Memory B cell (primary cell): ENCODE results near the gene KIAA2012.

Experiments
- ATAC-seq: fragments of 150-1000 bp; cut with Tn5 transposase; 2 replicates; pipeline ENCODE4 v1.10.0; 2021; ENCODE audit warnings: low read depth, mild to moderate bottlenecking, moderate library complexity
- DNase-seq, 2 donors: peaks; one replicate each; pipeline ENCODE4 v3.0.0; 2022; ENCODE audit warnings: low spot score in 2 of 2
- H3K27ac Mint-ChIP-seq: one replicate; pipeline ENCODE4 v1.8.0; 2022; ENCODE audit warnings: mild to moderate bottlenecking, moderate library complexity, mixed read lengths
- H3K27me3 Mint-ChIP-seq: one replicate; pipeline ENCODE4 v1.8.0; 2022; ENCODE audit warnings: mixed read lengths
- H3K36me3 Mint-ChIP-seq: one replicate; pipeline ENCODE4 v1.8.0; 2022; ENCODE audit warnings: mild to moderate bottlenecking, mixed read lengths
- H3K4me1 Mint-ChIP-seq: one replicate; pipeline ENCODE4 v1.8.0; 2022; ENCODE audit warnings: mixed read lengths
- H3K4me3 Mint-ChIP-seq: one replicate; pipeline ENCODE4 v1.8.0; 2022; ENCODE audit warnings: mild to moderate bottlenecking, moderate library complexity, mixed read lengths
- H3K9me3 Mint-ChIP-seq: one replicate; pipeline ENCODE4 v1.8.0; 2022; ENCODE audit warnings: mixed read lengths

KIAA2012 gene

GRCh38 chr2:202052235-202052634, 20.8 kb upstream of the KIAA2012 start:
- Mint-ChIP-seq H3K27ac (no peak overlapping the region), H3K27me3 (peaks cover 20% of the 10 kb centered on the region), H3K4me1 (no peaks in the 10 kb centered on the region), H3K4me3 (no peak overlapping the region), H3K36me3 (no peaks in the 10 kb centered on the region), H3K9me3 (no peaks in the 10 kb centered on the region)
- ATAC-seq (no peak), DNase-seq (no peak)

GRCh38 chr2:202054679-202055078, 18.4 kb upstream of the KIAA2012 start:
- DNase-seq (no peak), ATAC-seq (no peak)
- Mint-ChIP-seq H3K4me3 (no peak overlapping the region), H3K36me3 (no peaks in the 10 kb centered on the region), H3K9me3 (no peaks in the 10 kb centered on the region), H3K4me1 (no peaks in the 10 kb centered on the region), H3K27ac (no peak overlapping the region), H3K27me3 (peaks cover 13% of the 10 kb centered on the region)

- Mint-ChIP-seq H3K27ac (no peak overlapping the region), H3K27me3 (peaks cover 16% of the 10 kb centered on the region), H3K4me3 (no peak overlapping the region)
Measured at GRCh38 chr2:202056611-202057010, 16.4 kb upstream of the KIAA2012 start.

GRCh38 chr2:202060218-202060617, 12.8 kb upstream of the KIAA2012 start:
- Mint-ChIP-seq H3K36me3 (no peaks in the 10 kb centered on the region), H3K4me1 (no peaks in the 10 kb centered on the region), H3K27me3 (peaks cover 10% of the 10 kb centered on the region), H3K4me3 (no peak overlapping the region), H3K9me3 (no peaks in the 10 kb centered on the region), H3K27ac (no peak overlapping the region)
- DNase-seq: no peak
- ATAC-seq: no peak

More at GRCh38 chr2:202056611-202057010, 16.4 kb upstream of the KIAA2012 start:
- Mint-ChIP-seq H3K36me3 (no peaks in the 10 kb centered on the region), H3K4me1 (no peaks in the 10 kb centered on the region), H3K9me3 (no peaks in the 10 kb centered on the region)
- DNase-seq: no peak
- no peak for ATAC-seq

- no peaks in the 10 kb centered on the region for H3K4me1 Mint-ChIP-seq
- no peak overlapping the region for H3K27ac Mint-ChIP-seq
- no peak for ATAC-seq
- H3K27me3 Mint-ChIP-seq: peaks cover 7% of the 10 kb centered on the region
- H3K36me3 Mint-ChIP-seq: no peaks in the 10 kb centered on the region
- no peak for DNase-seq
- H3K4me3 Mint-ChIP-seq: no peak overlapping the region
- H3K9me3 Mint-ChIP-seq: no peaks in the 10 kb centered on the region
Measured at GRCh38 chr2:202061695-202062094, 11.4 kb upstream of the KIAA2012 start.

GRCh38 chr2:202064171-202064880, 8.7 kb upstream of the KIAA2012 start:
- Mint-ChIP-seq H3K4me3 (no peak overlapping the region), H3K36me3 (no peaks in the 10 kb centered on the region), H3K4me1 (no peaks in the 10 kb centered on the region), H3K27ac (no peak overlapping the region), H3K27me3 (peaks cover 7% of the 10 kb centered on the region), H3K9me3 (no peaks in the 10 kb centered on the region)
- DNase-seq (no peak), ATAC-seq (no peak)

GRCh38 chr2:202064881-202065230, 8.2 kb upstream of the KIAA2012 start:
- peaks cover 7% of the 10 kb centered on the region for H3K27me3 Mint-ChIP-seq
- ATAC-seq: no peak
- H3K4me1 Mint-ChIP-seq: no peaks in the 10 kb centered on the region
- no peaks in the 10 kb centered on the region for H3K9me3 Mint-ChIP-seq
- no peaks in the 10 kb centered on the region for H3K36me3 Mint-ChIP-seq
- no peak for DNase-seq
- H3K4me3 Mint-ChIP-seq: no peak overlapping the region
- H3K27ac Mint-ChIP-seq: no peak overlapping the region

GRCh38 chr2:202065876-202066275, 7.2 kb upstream of the KIAA2012 start:
- H3K27me3 Mint-ChIP-seq: peaks cover 6% of the 10 kb centered on the region
- H3K9me3 Mint-ChIP-seq: no peaks in the 10 kb centered on the region

GRCh38 chr2:202066875-202067274, 6.2 kb upstream of the KIAA2012 start:
- ATAC-seq: no peak
- DNase-seq: no peak
- Mint-ChIP-seq H3K4me3 (no peak overlapping the region), H3K4me1 (peaks cover 3% of the 10 kb centered on the region), H3K36me3 (no peaks in the 10 kb centered on the region), H3K27ac (no peak overlapping the region), H3K27me3 (peaks cover 8% of the 10 kb centered on the region), H3K9me3 (no peaks in the 10 kb centered on the region)

More at GRCh38 chr2:202065876-202066275, 7.2 kb upstream of the KIAA2012 start:
- H3K4me1 Mint-ChIP-seq: no peaks in the 10 kb centered on the region
- H3K4me3 Mint-ChIP-seq: no peak overlapping the region
- ATAC-seq: no peak
- no peak for DNase-seq
- no peaks in the 10 kb centered on the region for H3K36me3 Mint-ChIP-seq
- no peak overlapping the region for H3K27ac Mint-ChIP-seq

GRCh38 chr2:202067589-202067988, 5.5 kb upstream of the KIAA2012 start:
- ATAC-seq (no peak), DNase-seq (no peak)
- Mint-ChIP-seq H3K27me3 (peaks cover 7% of the 10 kb centered on the region), H3K27ac (no peak overlapping the region), H3K4me1 (peaks cover 3% of the 10 kb centered on the region), H3K36me3 (no peaks in the 10 kb centered on the region), H3K9me3 (no peaks in the 10 kb centered on the region), H3K4me3 (no peak overlapping the region)

GRCh38 chr2:202069170-202070067, 3.6 kb upstream of the KIAA2012 start:
- peaks cover 3% of the 10 kb centered on the region for H3K4me1 Mint-ChIP-seq

GRCh38 chr2:202071107-202071506, 1.9 kb upstream of the KIAA2012 start:
- DNase-seq (no peak), ATAC-seq (no peak)
- Mint-ChIP-seq H3K4me1 (peaks cover 3% of the 10 kb centered on the region), H3K9me3 (no peaks in the 10 kb centered on the region), H3K27me3 (peaks cover 11% of the 10 kb centered on the region), H3K27ac (no peak overlapping the region), H3K36me3 (no peaks in the 10 kb centered on the region), H3K4me3 (no peak overlapping the region)

More at GRCh38 chr2:202069170-202070067, 3.6 kb upstream of the KIAA2012 start:
- H3K36me3 Mint-ChIP-seq: no peaks in the 10 kb centered on the region
- peaks cover 11% of the 10 kb centered on the region for H3K27me3 Mint-ChIP-seq
- no peak for ATAC-seq
- DNase-seq: no peak
- no peak overlapping the region for H3K27ac Mint-ChIP-seq
- H3K4me3 Mint-ChIP-seq: no peak overlapping the region
- H3K9me3 Mint-ChIP-seq: no peaks in the 10 kb centered on the region

GRCh38 chr2:202072226-202072625, 829 bp upstream of the KIAA2012 start:
- H3K27ac Mint-ChIP-seq: no peak overlapping the region
- no peaks in the 10 kb centered on the region for H3K9me3 Mint-ChIP-seq
- peaks cover 3% of the 10 kb centered on the region for H3K4me1 Mint-ChIP-seq
- no peak for DNase-seq
- H3K36me3 Mint-ChIP-seq: no peaks in the 10 kb centered on the region
- no peak overlapping the region for H3K4me3 Mint-ChIP-seq
- ATAC-seq: no peak
- peaks cover 13% of the 10 kb centered on the region for H3K27me3 Mint-ChIP-seq

GRCh38 chr2:202074324-202074723, 1.3 kb downstream of the KIAA2012 start:
- DNase-seq: no peak
- H3K27me3 Mint-ChIP-seq: peaks cover 15% of the 10 kb centered on the region
- no peak for ATAC-seq
- no peak overlapping the region for H3K27ac Mint-ChIP-seq
- H3K4me3 Mint-ChIP-seq: no peak overlapping the region
- H3K36me3 Mint-ChIP-seq: no peaks in the 10 kb centered on the region
- no peaks in the 10 kb centered on the region for H3K9me3 Mint-ChIP-seq
- peaks cover 3% of the 10 kb centered on the region for H3K4me1 Mint-ChIP-seq
